ENCODE measurements around the gene PTGER1.
A peak's percentile ranks its signal among the peaks of the same experiment; 100 is the strongest.

Gene PTGER1

GRCh38 chr19:14494411-14494810, 19.3 kb upstream of the PTGER1 start:
- DNase-seq: no peak
- TF ChIP-seq POLR2A (IDR thresholded peaks at IDR 0.05; ENCODE audit: low read length) (no peak), GATA1 (IDR thresholded peaks at IDR 0.05; ENCODE audit: low read depth, low read length) (no peak)

- TF ChIP-seq POLR2A (IDR thresholded peaks at IDR 0.05; ENCODE audit: low read length): no peak
- TF ChIP-seq GATA1 (IDR thresholded peaks at IDR 0.05; ENCODE audit: low read depth, low read length): no peak
- no peak for DNase-seq
Measured at GRCh38 chr19:14492756-14493337, 17.7 kb upstream of the PTGER1 start.

- TF ChIP-seq GATA1 (IDR thresholded peaks at IDR 0.05; ENCODE audit: low read depth, low read length) (no peak), POLR2A (IDR thresholded peaks at IDR 0.05; ENCODE audit: low read length) (no peak)
- DNase-seq: no peak
Measured at GRCh38 chr19:14487370-14488125, 12.4 kb upstream of the PTGER1 start.

- peak; percentile 15 to 21 for DNase-seq
- no peak for TF ChIP-seq GATA1 (IDR thresholded peaks at IDR 0.05; ENCODE audit: low read depth, low read length)
- no peak for TF ChIP-seq POLR2A (IDR thresholded peaks at IDR 0.05; ENCODE audit: low read length)
Measured at GRCh38 chr19:14482172-14482941, 7.2 kb upstream of the PTGER1 start.

GRCh38 chr19:14480700-14481079, 5.5 kb upstream of the PTGER1 start:
- no peak for DNase-seq

GRCh38 chr19:14479975-14480699, 5.0 kb upstream of the PTGER1 start:
- TF ChIP-seq GATA1 (IDR thresholded peaks at IDR 0.05; ENCODE audit: low read depth, low read length) (no peak), POLR2A (IDR thresholded peaks at IDR 0.05; ENCODE audit: low read length) (no peak)
- DNase-seq: peak; percentile 57 to 77

More at GRCh38 chr19:14480700-14481079, 5.5 kb upstream of the PTGER1 start:
- TF ChIP-seq GATA1 (IDR thresholded peaks at IDR 0.05; ENCODE audit: low read depth, low read length) (no peak), POLR2A (IDR thresholded peaks at IDR 0.05; ENCODE audit: low read length) (no peak)

GRCh38 chr19:14479309-14479974, 4.3 kb upstream of the PTGER1 start:
- no peak for DNase-seq
- TF ChIP-seq POLR2A (IDR thresholded peaks at IDR 0.05; ENCODE audit: low read length) (no peak), GATA1 (IDR thresholded peaks at IDR 0.05; ENCODE audit: low read depth, low read length) (no peak)

- no peak for DNase-seq
- no peak for TF ChIP-seq POLR2A (IDR thresholded peaks at IDR 0.05; ENCODE audit: low read length)
- TF ChIP-seq GATA1 (IDR thresholded peaks at IDR 0.05; ENCODE audit: low read depth, low read length): no peak
Measured at GRCh38 chr19:14478113-14478545, 3.0 kb upstream of the PTGER1 start.

- DNase-seq: no peak
Measured at GRCh38 chr19:14477418-14478112, 2.4 kb upstream of the PTGER1 start.

GRCh38 chr19:14476673-14477401, 1.7 kb upstream of the PTGER1 start:
- peak; percentile 57 to 77 for DNase-seq
- no peak for TF ChIP-seq POLR2A (IDR thresholded peaks at IDR 0.05; ENCODE audit: low read length)
- no peak for TF ChIP-seq GATA1 (IDR thresholded peaks at IDR 0.05; ENCODE audit: low read depth, low read length)

More at GRCh38 chr19:14477418-14478112, 2.4 kb upstream of the PTGER1 start:
- no peak for TF ChIP-seq GATA1 (IDR thresholded peaks at IDR 0.05; ENCODE audit: low read depth, low read length)
- TF ChIP-seq POLR2A (IDR thresholded peaks at IDR 0.05; ENCODE audit: low read length): no peak

- TF ChIP-seq GATA1 (IDR thresholded peaks at IDR 0.05; ENCODE audit: low read depth, low read length) (no peak), POLR2A (IDR thresholded peaks at IDR 0.05; ENCODE audit: low read length) (no peak)
- DNase-seq: no peak
Measured at GRCh38 chr19:14476327-14476672, 1.1 kb upstream of the PTGER1 start.

GRCh38 chr19:14474827-14475226, 327 bp downstream of the PTGER1 start:
- TF ChIP-seq POLR2A (IDR thresholded peaks at IDR 0.05; ENCODE audit: low read length) (no peak), GATA1 (IDR thresholded peaks at IDR 0.05; ENCODE audit: low read depth, low read length) (no peak)
- no peak for DNase-seq
